HG02588 (cell line): ENCODE results near the gene LRRC8E.

Experiments used
- ATAC-seq: cut with Tn5 transposase; IDR thresholded peaks from one replicate; pipeline ENCODE4 v1.9.1; 2021; ENCODE audit warnings: mild to moderate bottlenecking, moderate library complexity; ENCODE audit not compliant: unreplicated experiment

The LRRC8E gene

GRCh38 chr19:7918615-7919421 is 30.5 kb downstream of the LRRC8E start:
- no peak for ATAC-seq

- ATAC-seq: peak; percentile 52
Measured at GRCh38 chr19:7919610-7920518, 31.6 kb downstream of the LRRC8E start, which contains the start of gene SNAPC2. Gene SNAPC2 (plus strand): TSS chr19:7920338. CDS start chr19:7920367, 29 bp downstream.

GRCh38 chr19:7920519-7921301 is 32.4 kb downstream of the LRRC8E start:
- ATAC-seq: peak; percentile 39

GRCh38 chr19:7921302-7921966 is 33.1 kb downstream of the LRRC8E start:
- no peak for ATAC-seq

- ATAC-seq: no peak
Measured at GRCh38 chr19:7921967-7922835, 33.9 kb downstream of the LRRC8E start.

GRCh38 chr19:7922836-7923195 is 34.5 kb downstream of the LRRC8E start:
- ATAC-seq: no peak

GRCh38 chr19:7923295-7924191 is 35.2 kb downstream of the LRRC8E start:
- no peak for ATAC-seq

- no peak for ATAC-seq
Measured at GRCh38 chr19:7924241-7924640, 35.9 kb downstream of the LRRC8E start.

- no peak for ATAC-seq
Measured at GRCh38 chr19:7924651-7925170, 36.4 kb downstream of the LRRC8E start.

GRCh38 chr19:7925171-7925851 is 37.0 kb downstream of the LRRC8E start:
- no peak for ATAC-seq

- ATAC-seq: no peak
Measured at GRCh38 chr19:7926021-7926726, 37.9 kb downstream of the LRRC8E start, which contains the start of gene CTXN1. Gene CTXN1 (minus strand): TSS chr19:7926135. CDS start chr19:7925538, 597 bp downstream.

- ATAC-seq: no peak
Measured at GRCh38 chr19:7926727-7927604, 38.7 kb downstream of the LRRC8E start.

GRCh38 chr19:7927605-7928333 is 39.5 kb downstream of the LRRC8E start:
- no peak for ATAC-seq

GRCh38 chr19:7928334-7928706 is 40.0 kb downstream of the LRRC8E start:
- ATAC-seq: no peak
